ENCODE results near the gene TXNDC11. TPM values are rescaled to one million over a fixed set of nuclear protein-coding genes. Genes with fewer than 3 reads are reported as not detected.

TXNDC11 gene
- total and polyA plus RNA-seq, 2 experiments from 2014 or later = 6.8 to 12.0 TPM

- H3K27me3 ChIP-seq (ENCODE audit: insufficient read depth) = no peaks in the 10 kb centered on the region
- no peak for TF ChIP-seq CREB1 (CRISPR knock-in tag; IDR thresholded peaks at IDR 0.05; ENCODE audit: low read depth)
- TF ChIP-seq, protein P1, sequence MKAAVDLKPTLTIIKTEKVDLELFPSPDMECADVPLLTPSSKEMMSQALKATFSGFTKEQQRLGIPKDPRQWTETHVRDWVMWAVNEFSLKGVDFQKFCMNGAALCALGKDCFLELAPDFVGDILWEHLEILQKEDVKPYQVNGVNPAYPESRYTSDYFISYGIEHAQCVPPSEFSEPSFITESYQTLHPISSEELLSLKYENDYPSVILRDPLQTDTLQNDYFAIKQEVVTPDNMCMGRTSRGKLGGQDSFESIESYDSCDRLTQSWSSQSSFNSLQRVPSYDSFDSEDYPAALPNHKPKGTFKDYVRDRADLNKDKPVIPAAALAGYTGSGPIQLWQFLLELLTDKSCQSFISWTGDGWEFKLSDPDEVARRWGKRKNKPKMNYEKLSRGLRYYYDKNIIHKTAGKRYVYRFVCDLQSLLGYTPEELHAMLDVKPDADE (IDR thresholded peaks at IDR 0.05) = no peak
- TF ChIP-seq EZH2 (IDR thresholded peaks at IDR 0.05; ENCODE audit: low read depth, unreplicated experiment) = no peak
- TF ChIP-seq POLR2AphosphoS5 (IDR thresholded peaks at IDR 0.05; ENCODE audit: low read depth) = no peak
- no peak for TF ChIP-seq NANOG (IDR thresholded peaks at IDR 0.05; ENCODE audit: borderline replicate concordance)
- TF ChIP-seq STAT1 (IDR thresholded peaks at IDR 0.05; ENCODE audit: unreplicated experiment) = no peak
- TF ChIP-seq EZH2phosphoT487 (IDR thresholded peaks at IDR 0.05; ENCODE audit: unreplicated experiment) = no peak
- TF ChIP-seq, protein P2, sequence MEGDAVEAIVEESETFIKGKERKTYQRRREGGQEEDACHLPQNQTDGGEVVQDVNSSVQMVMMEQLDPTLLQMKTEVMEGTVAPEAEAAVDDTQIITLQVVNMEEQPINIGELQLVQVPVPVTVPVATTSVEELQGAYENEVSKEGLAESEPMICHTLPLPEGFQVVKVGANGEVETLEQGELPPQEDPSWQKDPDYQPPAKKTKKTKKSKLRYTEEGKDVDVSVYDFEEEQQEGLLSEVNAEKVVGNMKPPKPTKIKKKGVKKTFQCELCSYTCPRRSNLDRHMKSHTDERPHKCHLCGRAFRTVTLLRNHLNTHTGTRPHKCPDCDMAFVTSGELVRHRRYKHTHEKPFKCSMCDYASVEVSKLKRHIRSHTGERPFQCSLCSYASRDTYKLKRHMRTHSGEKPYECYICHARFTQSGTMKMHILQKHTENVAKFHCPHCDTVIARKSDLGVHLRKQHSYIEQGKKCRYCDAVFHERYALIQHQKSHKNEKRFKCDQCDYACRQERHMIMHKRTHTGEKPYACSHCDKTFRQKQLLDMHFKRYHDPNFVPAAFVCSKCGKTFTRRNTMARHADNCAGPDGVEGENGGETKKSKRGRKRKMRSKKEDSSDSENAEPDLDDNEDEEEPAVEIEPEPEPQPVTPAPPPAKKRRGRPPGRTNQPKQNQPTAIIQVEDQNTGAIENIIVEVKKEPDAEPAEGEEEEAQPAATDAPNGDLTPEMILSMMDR (conservative IDR thresholded peaks at IDR 0.05; ENCODE audit: low read depth in 2 of 2) = no peak
- no peak for TF ChIP-seq JUNB (IDR thresholded peaks at IDR 0.05; ENCODE audit: unreplicated experiment)
- TF ChIP-seq ZNF114 (CRISPR knock-in tag; IDR thresholded peaks at IDR 0.05) = no peak
- TF ChIP-seq, protein P3, sequence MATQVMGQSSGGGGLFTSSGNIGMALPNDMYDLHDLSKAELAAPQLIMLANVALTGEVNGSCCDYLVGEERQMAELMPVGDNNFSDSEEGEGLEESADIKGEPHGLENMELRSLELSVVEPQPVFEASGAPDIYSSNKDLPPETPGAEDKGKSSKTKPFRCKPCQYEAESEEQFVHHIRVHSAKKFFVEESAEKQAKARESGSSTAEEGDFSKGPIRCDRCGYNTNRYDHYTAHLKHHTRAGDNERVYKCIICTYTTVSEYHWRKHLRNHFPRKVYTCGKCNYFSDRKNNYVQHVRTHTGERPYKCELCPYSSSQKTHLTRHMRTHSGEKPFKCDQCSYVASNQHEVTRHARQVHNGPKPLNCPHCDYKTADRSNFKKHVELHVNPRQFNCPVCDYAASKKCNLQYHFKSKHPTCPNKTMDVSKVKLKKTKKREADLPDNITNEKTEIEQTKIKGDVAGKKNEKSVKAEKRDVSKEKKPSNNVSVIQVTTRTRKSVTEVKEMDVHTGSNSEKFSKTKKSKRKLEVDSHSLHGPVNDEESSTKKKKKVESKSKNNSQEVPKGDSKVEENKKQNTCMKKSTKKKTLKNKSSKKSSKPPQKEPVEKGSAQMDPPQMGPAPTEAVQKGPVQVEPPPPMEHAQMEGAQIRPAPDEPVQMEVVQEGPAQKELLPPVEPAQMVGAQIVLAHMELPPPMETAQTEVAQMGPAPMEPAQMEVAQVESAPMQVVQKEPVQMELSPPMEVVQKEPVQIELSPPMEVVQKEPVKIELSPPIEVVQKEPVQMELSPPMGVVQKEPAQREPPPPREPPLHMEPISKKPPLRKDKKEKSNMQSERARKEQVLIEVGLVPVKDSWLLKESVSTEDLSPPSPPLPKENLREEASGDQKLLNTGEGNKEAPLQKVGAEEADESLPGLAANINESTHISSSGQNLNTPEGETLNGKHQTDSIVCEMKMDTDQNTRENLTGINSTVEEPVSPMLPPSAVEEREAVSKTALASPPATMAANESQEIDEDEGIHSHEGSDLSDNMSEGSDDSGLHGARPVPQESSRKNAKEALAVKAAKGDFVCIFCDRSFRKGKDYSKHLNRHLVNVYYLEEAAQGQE (IDR thresholded peaks at IDR 0.05; ENCODE audit: unreplicated experiment) = no peak
- TF ChIP-seq ZNF462 (CRISPR knock-in tag; IDR thresholded peaks at IDR 0.05) = no peak
- no peak for TF ChIP-seq ZNF331 (CRISPR knock-in tag; IDR thresholded peaks at IDR 0.05; ENCODE audit: low read depth)
- no peak overlapping the region for H3K4me3 Mint-ChIP-seq
- peaks cover 8% of the 10 kb centered on the region; the same call in 1 of the 2 replicates for H4K20me1 ChIP-seq (replicated peaks; ENCODE audit: insufficient read depth)
- H3K4me2 ChIP-seq = no peak overlapping the region
- H3K36me3 Mint-ChIP-seq (ENCODE audit: low read depth) = peaks cover 25% of the 10 kb centered on the region
- no peaks in the 10 kb centered on the region for H3K27me3 Mint-ChIP-seq (ENCODE audit: insufficient read depth, low read depth, poor library complexity)
- H2AFZ ChIP-seq = no peak overlapping the region
- DNase-seq (ENCODE audit: low spot score) (no peak), ATAC-seq (no peak)
- H3K4me1 Mint-ChIP-seq = peaks cover 8% of the 10 kb centered on the region; the same call in 2 of the 3 replicates
- no peaks in the 10 kb centered on the region for H3K9me3 Mint-ChIP-seq
- H3K36me3 ChIP-seq (ENCODE audit: insufficient read depth) = peaks cover 14% of the 10 kb centered on the region; the same call in 1 of the 2 replicates
- no peaks in the 10 kb centered on the region for H3F3A ChIP-seq (replicated peaks; ENCODE audit: low read depth)
- no peaks in the 10 kb centered on the region for H3K9me2 ChIP-seq (ENCODE audit: insufficient read depth)
- no peak overlapping the region for H3K27ac Mint-ChIP-seq
- H3K4me3 ChIP-seq = no peak overlapping the region
- no peak overlapping the region for H3K27ac ChIP-seq (ENCODE audit: low read depth)
- H3K79me2 ChIP-seq (replicated peaks; ENCODE audit: insufficient read depth) = no peaks in the 10 kb centered on the region
- 0 out of 2 replicates have a peak, but pooled peaks cover 4% of the 10 kb centered on the region for H3K4me1 ChIP-seq (ENCODE audit: insufficient read depth)
Observed at GRCh38 chr16:11686713-11687380, 55.8 kb downstream of the TXNDC11 start.
